ENCODE measurements around the gene CDH8. TPM values are rescaled to one million over a fixed set of nuclear protein-coding genes. Genes with fewer than 3 reads are reported as not detected.

CDH8 gene
- total RNA-seq, 1 experiment from 2014 or later = 0.42 TPM

DNA sequence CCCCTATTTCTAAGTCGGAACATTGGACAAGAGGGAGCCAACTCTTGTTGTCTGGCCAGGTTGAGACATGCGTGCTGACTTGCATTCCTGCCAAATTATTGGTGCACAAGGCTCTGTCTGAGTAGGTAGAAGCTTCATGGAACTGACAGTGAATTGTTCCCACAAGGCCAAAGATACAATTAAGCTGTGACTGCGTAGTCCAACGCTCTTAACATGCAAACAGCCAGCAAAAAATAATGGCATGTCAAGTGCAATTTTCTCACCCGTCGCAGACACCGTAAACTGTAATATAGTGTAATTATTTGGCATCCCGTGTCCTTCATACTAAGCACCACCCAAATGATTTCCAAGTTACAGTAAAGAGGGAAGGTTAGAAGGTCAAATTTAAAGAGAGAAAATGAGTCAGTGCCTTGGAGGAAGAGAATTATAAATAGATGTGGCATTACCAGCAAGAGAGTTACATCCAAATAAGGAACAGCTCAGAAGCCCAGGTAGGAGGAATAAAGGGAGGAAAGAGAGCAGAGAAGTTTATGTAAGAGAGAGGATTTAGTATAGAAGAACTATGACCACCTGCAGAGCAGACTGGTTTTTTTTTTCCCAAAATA lies 21.8 kb downstream of the CDH8 start:
- TF ChIP-seq, protein P1, sequence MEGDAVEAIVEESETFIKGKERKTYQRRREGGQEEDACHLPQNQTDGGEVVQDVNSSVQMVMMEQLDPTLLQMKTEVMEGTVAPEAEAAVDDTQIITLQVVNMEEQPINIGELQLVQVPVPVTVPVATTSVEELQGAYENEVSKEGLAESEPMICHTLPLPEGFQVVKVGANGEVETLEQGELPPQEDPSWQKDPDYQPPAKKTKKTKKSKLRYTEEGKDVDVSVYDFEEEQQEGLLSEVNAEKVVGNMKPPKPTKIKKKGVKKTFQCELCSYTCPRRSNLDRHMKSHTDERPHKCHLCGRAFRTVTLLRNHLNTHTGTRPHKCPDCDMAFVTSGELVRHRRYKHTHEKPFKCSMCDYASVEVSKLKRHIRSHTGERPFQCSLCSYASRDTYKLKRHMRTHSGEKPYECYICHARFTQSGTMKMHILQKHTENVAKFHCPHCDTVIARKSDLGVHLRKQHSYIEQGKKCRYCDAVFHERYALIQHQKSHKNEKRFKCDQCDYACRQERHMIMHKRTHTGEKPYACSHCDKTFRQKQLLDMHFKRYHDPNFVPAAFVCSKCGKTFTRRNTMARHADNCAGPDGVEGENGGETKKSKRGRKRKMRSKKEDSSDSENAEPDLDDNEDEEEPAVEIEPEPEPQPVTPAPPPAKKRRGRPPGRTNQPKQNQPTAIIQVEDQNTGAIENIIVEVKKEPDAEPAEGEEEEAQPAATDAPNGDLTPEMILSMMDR (IDR thresholded peaks at IDR 0.05; ENCODE audit: unreplicated experiment) = no peak
- BruUV-seq (replicated peaks) = no TSS peak
- ChIA-PET POLR2A (no interaction called here), CTCF (interaction anchor here (0.5 to 0.8 kb wide), 4 partner anchors 316 to 659 kb away, joined by 3 to 5 read pairs (median 3); no protein-coding TSS in a partner anchor)
- intact Hi-C loops (cut with micrococcal nuclease) = no loop called here
- Mint-ChIP-seq H3K36me3 (ENCODE audit: insufficient read depth, unreplicated experiment) (no peaks in the 10 kb centered on the region), H3K4me3 (ENCODE audit: unreplicated experiment) (no peak overlapping the region), H3K4me1 (ENCODE audit: insufficient read depth, unreplicated experiment) (no peaks in the 10 kb centered on the region), H3K9me3 (ENCODE audit: unreplicated experiment) (no peaks in the 10 kb centered on the region), H3K27ac (ENCODE audit: low read depth, unreplicated experiment) (no peak overlapping the region), H3K27me3 (ENCODE audit: insufficient read depth, unreplicated experiment) (peaks cover 90% of the 10 kb centered on the region)
- no peak for DNase-seq (ENCODE audit: unreplicated experiment)

DNA sequence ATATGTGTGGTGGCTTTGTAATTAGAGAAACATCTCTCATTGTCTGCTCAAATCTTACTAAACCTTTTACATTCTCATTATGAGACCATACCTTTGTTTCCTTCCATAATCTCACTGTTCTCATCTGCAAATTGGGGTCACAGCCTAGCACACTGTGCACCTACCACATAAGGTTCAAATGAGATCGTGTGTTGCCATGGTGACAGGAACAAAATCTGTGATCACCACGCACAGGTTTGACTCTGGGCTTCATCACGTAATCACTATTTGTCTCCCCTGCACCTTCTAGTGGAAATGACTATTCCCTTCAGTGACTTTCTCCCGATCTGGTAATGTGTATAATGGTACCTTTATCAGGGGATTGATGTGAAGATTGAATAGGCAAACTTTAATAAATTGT lies 26.1 kb downstream of the CDH8 start:
- POLR2A ChIA-PET = no interaction called here
- intact Hi-C loops (cut with micrococcal nuclease) = no loop called here
- TF ChIP-seq, protein P1 (IDR thresholded peaks at IDR 0.05; ENCODE audit: unreplicated experiment) = no peak
- Mint-ChIP-seq H3K4me1 (ENCODE audit: insufficient read depth, unreplicated experiment) (no peaks in the 10 kb centered on the region), H3K4me3 (ENCODE audit: unreplicated experiment) (no peak overlapping the region), H3K36me3 (ENCODE audit: insufficient read depth, unreplicated experiment) (no peaks in the 10 kb centered on the region), H3K27ac (ENCODE audit: low read depth, unreplicated experiment) (no peak overlapping the region), H3K9me3 (ENCODE audit: unreplicated experiment) (no peaks in the 10 kb centered on the region), H3K27me3 (ENCODE audit: insufficient read depth, unreplicated experiment) (peaks cover 66% of the 10 kb centered on the region)
- no TSS peak for BruUV-seq (replicated peaks)
- no peak for DNase-seq (ENCODE audit: unreplicated experiment)
- CTCF ChIA-PET = no interaction called here

DNA sequence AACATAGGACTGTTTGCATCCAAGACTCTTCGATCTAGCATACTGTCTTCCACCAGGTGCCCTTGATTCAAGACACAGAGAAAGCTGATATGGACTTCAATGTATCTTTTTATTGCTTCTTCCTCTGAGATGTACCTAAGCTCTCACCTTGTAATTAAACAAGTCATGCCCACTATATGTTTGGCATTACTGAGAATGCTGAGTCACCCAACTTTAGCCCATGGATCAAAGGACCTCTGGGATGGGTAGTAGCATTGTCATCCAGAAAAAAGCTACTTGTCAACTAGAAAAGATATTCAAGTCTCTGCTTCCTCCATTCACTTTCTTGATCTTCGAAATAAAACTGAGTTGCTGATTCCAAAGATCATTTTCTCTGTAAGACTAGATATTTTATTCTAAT lies 37.8 kb downstream of the CDH8 start:
- TF ChIP-seq, protein P1 (IDR thresholded peaks at IDR 0.05; ENCODE audit: unreplicated experiment) = no peak
- POLR2A ChIA-PET = interaction anchor here (1.2 kb wide), 1 partner anchor 73 kb away, joined by 3 read pairs; no protein-coding TSS in a partner anchor
- Mint-ChIP-seq H3K27me3 (ENCODE audit: insufficient read depth, unreplicated experiment) (peaks cover 11% of the 10 kb centered on the region), H3K4me1 (ENCODE audit: insufficient read depth, unreplicated experiment) (no peaks in the 10 kb centered on the region), H3K9me3 (ENCODE audit: unreplicated experiment) (no peaks in the 10 kb centered on the region), H3K4me3 (ENCODE audit: unreplicated experiment) (no peak overlapping the region), H3K36me3 (ENCODE audit: insufficient read depth, unreplicated experiment) (no peaks in the 10 kb centered on the region), H3K27ac (ENCODE audit: low read depth, unreplicated experiment) (no peak overlapping the region)
- BruUV-seq (replicated peaks) = no TSS peak
- CTCF ChIA-PET = interaction anchor here (0.5 to 0.7 kb wide), 2 partner anchors 25 to 45 kb away, joined by 3 read pairs; no protein-coding TSS in a partner anchor
- intact Hi-C loops (cut with micrococcal nuclease) = no loop called here
- no peak for DNase-seq (ENCODE audit: unreplicated experiment)

DNA sequence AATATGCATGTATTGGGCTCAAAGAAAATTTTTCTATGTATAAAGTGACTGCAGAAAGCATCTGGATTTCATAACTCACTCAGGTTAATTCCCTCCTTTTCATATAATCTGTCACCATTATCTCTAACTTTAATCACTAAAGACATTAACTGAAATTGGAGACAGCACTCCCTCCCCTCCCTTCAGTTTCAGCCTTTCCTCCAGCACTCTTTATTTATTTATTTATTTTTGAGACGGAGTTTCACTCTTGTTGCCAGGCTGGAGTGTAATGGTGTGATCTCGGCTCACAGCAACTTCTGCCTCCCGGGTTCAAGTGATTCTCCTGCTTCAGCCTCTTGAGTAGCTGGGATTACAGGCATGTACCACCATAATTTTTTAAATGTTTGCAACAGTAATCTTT lies 43.1 kb downstream of the CDH8 start:
- H3K27me3 Mint-ChIP-seq (ENCODE audit: insufficient read depth, unreplicated experiment) = peaks cover 42% of the 10 kb centered on the region
- ChIA-PET CTCF (no interaction called here), POLR2A (interaction anchor here (0.7 kb wide), 1 partner anchor 255 kb away, joined by 3 read pairs; no protein-coding TSS in a partner anchor)
- no TSS peak for BruUV-seq (replicated peaks)
- TF ChIP-seq, protein P1 (IDR thresholded peaks at IDR 0.05; ENCODE audit: unreplicated experiment) = no peak
- no peak overlapping the region for H3K4me3 Mint-ChIP-seq (ENCODE audit: unreplicated experiment)
- no peaks in the 10 kb centered on the region for H3K4me1 Mint-ChIP-seq (ENCODE audit: insufficient read depth, unreplicated experiment)
- intact Hi-C loops (cut with micrococcal nuclease) = no loop called here
- H3K27ac Mint-ChIP-seq (ENCODE audit: low read depth, unreplicated experiment) = no peak overlapping the region
- no peak for DNase-seq (ENCODE audit: unreplicated experiment)
- no peaks in the 10 kb centered on the region for H3K36me3 Mint-ChIP-seq (ENCODE audit: insufficient read depth, unreplicated experiment)
- H3K9me3 Mint-ChIP-seq (ENCODE audit: unreplicated experiment) = no peaks in the 10 kb centered on the region
